H1 (cell line): Measurements from ENCODE around the gene SLIT3.
"Not testable (repeated sequence)": the region's sequence is repeated elsewhere in the genome, so short reads cannot be mapped to it uniquely, and the experiment has no call there.

ENCODE experiments used
- POLR2A ChIP-seq, 2 experiments: IDR thresholded peaks; 1 replicate in 1 of 2; 2 replicates in 1 of 2; pipeline ENCODE4 v1.6.1; 2011; ENCODE audit warnings: low read depth in 2 of 2, low read length in 2 of 2, mild to moderate bottlenecking in 2 of 2; ENCODE audit errors: control extremely low read depth in 1 of 2
- SP1 ChIP-seq: IDR thresholded peaks from 2 replicates; pipeline ENCODE4 v1.6.1; 2011; ENCODE audit warnings: low read depth, low read length

DNA sequence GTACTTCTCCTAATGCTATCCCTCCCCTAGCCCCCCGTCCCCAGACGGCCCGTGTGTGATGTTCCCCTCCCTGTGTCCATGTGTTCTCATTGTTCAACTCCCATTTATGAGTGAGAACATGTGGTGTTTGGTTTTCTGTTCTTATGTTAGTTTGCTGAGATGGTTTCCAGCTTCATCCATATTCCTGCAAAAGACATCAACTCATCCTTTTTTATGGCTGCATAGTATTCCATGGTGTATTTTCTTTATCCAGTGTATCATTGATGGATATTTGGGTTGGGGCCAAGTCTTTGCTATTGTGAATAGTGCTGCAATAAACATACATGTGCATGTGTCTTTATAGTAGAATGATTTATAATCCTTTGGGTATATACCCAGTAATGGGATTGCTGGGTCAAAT, 89.2 kb downstream of the SLIT3 start:
- TF ChIP-seq SP1; POLR2A (IDR thresholded peaks at IDR 0.05; ENCODE audit: control extremely low read depth in 1 of 2, low read depth in 2 of 2, low read length in 2 of 2): not testable (repeated sequence)
